HEK293 (cell line): ENCODE results near the gene DDIT4.

Experiments used
- CTCF ChIP-seq: fragments of 450-650 bp; formaldehyde crosslinking; IDR thresholded peaks from 2 replicates; pipeline ENCODE4 v1.5.1; 2016; ENCODE audit warnings: missing biosample characterization, missing genetic modification characterization
- MZF1 ChIP-seq: fragments of 450-650 bp; formaldehyde crosslinking; IDR thresholded peaks from 2 replicates; pipeline ENCODE4 v1.5.1; 2017; ENCODE audit warnings: missing biosample characterization, missing genetic modification characterization, borderline replicate concordance
- TRIM28 ChIP-seq: IDR thresholded peaks from 2 replicates; pipeline ENCODE4 v1.6.1; 2011; ENCODE audit warnings: low read length, control low read depth, borderline replicate concordance
- ZNF121 ChIP-seq: fragments of 450-650 bp; formaldehyde crosslinking; IDR thresholded peaks from 2 replicates; pipeline ENCODE4 v1.5.1; 2016; ENCODE audit warnings: missing biosample characterization, missing genetic modification characterization

GRCh38 chr10:72274213-72274729, 547 bp downstream of the DDIT4 start:
- TF ChIP-seq TRIM28 (no peak), CTCF (tag by site-specific recombination) (no peak), ZNF121 (no peak), MZF1 (tag by site-specific recombination) (no peak)
